ENCODE results near the gene LRRC72.

GRCh38 chr7:16564909-16565426 is 38.3 kb downstream of the LRRC72 start:
- peak; percentile 35 to 65 for TF ChIP-seq CTCF (IDR thresholded peaks at IDR 0.05)
- TF ChIP-seq POLR2A (IDR thresholded peaks at IDR 0.05), result no peak
- TF ChIP-seq POLR2AphosphoS5 (IDR thresholded peaks at IDR 0.05), result no peak

All from suprapubic skin (tissue), 4 donors.